ENCODE data around the gene PDCD4. TPM values are rescaled to one million over a fixed set of nuclear protein-coding genes. Genes with fewer than 3 reads are reported as not detected.
A peak's percentile ranks its signal among the peaks of the same experiment; 100 is the strongest.

PDCD4 gene
- total and polyA plus RNA-seq, 3 donors from 2014 or later, result 64.0 to 124 (median 71.1) TPM

- intact Hi-C loops (cut with DNase I; ENCODE audit: low total_unique reads), result loop anchor here (10.0 kb wide), 1 partner anchor 71 kb away; no protein-coding TSS in a partner anchor
- Histone ChIP-seq H3K27ac (no peak overlapping the region), H3K9me3 (no peaks in the 10 kb centered on the region), H3K36me3 (ENCODE audit: low read depth, missing control alignments) (no peaks in the 10 kb centered on the region), H3K27me3 (no peaks in the 10 kb centered on the region), H3K4me3 (no peak overlapping the region), H3K4me1 (peaks cover 2% of the 10 kb centered on the region)
- DNase-seq, result no peak
- WGBS, 2 donors, result 57 to 72% methylated on average over 2 of the region's 2 CpGs
- TF ChIP-seq POLR2A (IDR thresholded peaks at IDR 0.05), result no peak
- no peak for TF ChIP-seq CTCF (IDR thresholded peaks at IDR 0.05)
Measured at GRCh38 chr10:110876000-110876399, 4.3 kb downstream of the PDCD4 start.

GRCh38 chr10:110876788-110877187 is 5.1 kb downstream of the PDCD4 start:
- no peaks in the 10 kb centered on the region for H3K27me3 ChIP-seq
- intact Hi-C loops (cut with DNase I; ENCODE audit: low total_unique reads), result loop anchor here (10.0 kb wide), 1 partner anchor 72 kb away; no protein-coding TSS in a partner anchor
- no peaks in the 10 kb centered on the region for H3K36me3 ChIP-seq (ENCODE audit: low read depth, missing control alignments)
- TF ChIP-seq CTCF (IDR thresholded peaks at IDR 0.05) (no peak), POLR2A (IDR thresholded peaks at IDR 0.05) (no peak)
- no peaks in the 10 kb centered on the region for H3K9me3 ChIP-seq
- H3K27ac ChIP-seq, result no peak overlapping the region
- no peak for DNase-seq
- no peaks in the 10 kb centered on the region for H3K4me1 ChIP-seq
- no peak overlapping the region for H3K4me3 ChIP-seq
- WGBS, 2 donors, result 88 to 89% methylated on average over 1 of the region's 1 CpG

- H3K4me3 ChIP-seq, result no peak overlapping the region
- H3K9me3 ChIP-seq, result no peaks in the 10 kb centered on the region
- no peak for DNase-seq
- WGBS, 2 donors, result 71 to 76% methylated on average over 3 of the region's 3 CpGs
- intact Hi-C loops (cut with DNase I; ENCODE audit: low total_unique reads), result no loop called here
- H3K27me3 ChIP-seq, result no peaks in the 10 kb centered on the region
- H3K4me1 ChIP-seq, result no peaks in the 10 kb centered on the region
- TF ChIP-seq POLR2A (IDR thresholded peaks at IDR 0.05) (no peak), CTCF (IDR thresholded peaks at IDR 0.05) (no peak)
- H3K27ac ChIP-seq, result peak overlapping the region in 1 of 2 donors; percentile 18
- H3K36me3 ChIP-seq (ENCODE audit: low read depth, missing control alignments), result no peaks in the 10 kb centered on the region
Measured at GRCh38 chr10:110880012-110880411, 8.3 kb downstream of the PDCD4 start.

GRCh38 chr10:110881247-110881646 is 9.5 kb downstream of the PDCD4 start:
- no peak for TF ChIP-seq POLR2A (IDR thresholded peaks at IDR 0.05)
- no peak for TF ChIP-seq CTCF (IDR thresholded peaks at IDR 0.05)
- no peak overlapping the region for H3K4me3 ChIP-seq
- no peaks in the 10 kb centered on the region for H3K36me3 ChIP-seq (ENCODE audit: low read depth, missing control alignments)
- H3K4me1 ChIP-seq, result no peaks in the 10 kb centered on the region
- H3K27ac ChIP-seq, result peak overlapping the region; percentile 5 to 56
- H3K27me3 ChIP-seq, result no peaks in the 10 kb centered on the region
- WGBS, 2 donors, result 63 to 79% methylated on average over 9 of the region's 9 CpGs
- intact Hi-C loops (cut with DNase I; ENCODE audit: low total_unique reads), result no loop called here
- no peak for DNase-seq
- H3K9me3 ChIP-seq, result no peaks in the 10 kb centered on the region

- H3K36me3 ChIP-seq (ENCODE audit: low read depth, missing control alignments), result no peaks in the 10 kb centered on the region
- intact Hi-C loops (cut with DNase I; ENCODE audit: low total_unique reads), result no loop called here
- TF ChIP-seq CTCF (IDR thresholded peaks at IDR 0.05), result no peak
- TF ChIP-seq POLR2A (IDR thresholded peaks at IDR 0.05), result no peak
- H3K27ac ChIP-seq, result peak overlapping the region; percentile 5 to 32
- 58 to 60% methylated on average over 4 of the region's 4 CpGs for WGBS, 2 donors
- H3K9me3 ChIP-seq, result no peaks in the 10 kb centered on the region
- H3K4me3 ChIP-seq, result no peak overlapping the region
- no peak for DNase-seq
- no peaks in the 10 kb centered on the region for H3K27me3 ChIP-seq
- no peaks in the 10 kb centered on the region for H3K4me1 ChIP-seq
Measured at GRCh38 chr10:110881905-110882304, 10.2 kb downstream of the PDCD4 start.
